ENCODE results near the gene MBOAT1. TPM values are rescaled to one million over a fixed set of nuclear protein-coding genes. Genes with fewer than 3 reads are reported as not detected.

The MBOAT1 gene
- total RNA-seq, 2 donors from 2014 or later = 20.6 to 25.9 TPM

GRCh38 chr6:20241102-20241501 lies 28.8 kb upstream of the MBOAT1 start:
- Mint-ChIP-seq H3K4me3 (no peak overlapping the region), H3K27ac (no peak overlapping the region), H3K36me3 (ENCODE audit: low read depth) (no peaks in the 10 kb centered on the region), H3K4me1 (peaks cover 12% of the 10 kb centered on the region), H3K27me3 (no peaks in the 10 kb centered on the region)
- ATAC-seq (no peak), DNase-seq (no peak)
- no peaks in the 10 kb centered on the region for H3K9me3 ChIP-seq (ENCODE audit: control insufficient read depth, low read length, poor library complexity, severe bottlenecking)

- H3K4me1 Mint-ChIP-seq = peaks cover 14% of the 10 kb centered on the region
- no peaks in the 10 kb centered on the region for H3K36me3 Mint-ChIP-seq (ENCODE audit: low read depth)
- no peak overlapping the region for H3K27ac Mint-ChIP-seq
- no peaks in the 10 kb centered on the region for H3K9me3 ChIP-seq (ENCODE audit: control insufficient read depth, low read length, poor library complexity, severe bottlenecking)
- H3K4me3 Mint-ChIP-seq = no peak overlapping the region
- no peak for ATAC-seq
- no peak for DNase-seq
- no peaks in the 10 kb centered on the region for H3K27me3 Mint-ChIP-seq
These were observed 26.7 kb upstream of the MBOAT1 start for GRCh38 chr6:20238688-20239587.

GRCh38 chr6:20237677-20238460 lies 25.6 kb upstream of the MBOAT1 start:
- H3K27me3 Mint-ChIP-seq = no peaks in the 10 kb centered on the region
- H3K9me3 ChIP-seq (ENCODE audit: control insufficient read depth, low read length, poor library complexity, severe bottlenecking) = no peaks in the 10 kb centered on the region
- DNase-seq = no peak
- peak overlapping the region; percentile 9 for H3K4me3 Mint-ChIP-seq
- H3K4me1 Mint-ChIP-seq = peaks cover 14% of the 10 kb centered on the region
- ATAC-seq = no peak
- no peak overlapping the region for H3K27ac Mint-ChIP-seq
- no peaks in the 10 kb centered on the region for H3K36me3 Mint-ChIP-seq (ENCODE audit: low read depth)

GRCh38 chr6:20236909-20237600 lies 24.8 kb upstream of the MBOAT1 start:
- ATAC-seq = no peak
- H3K9me3 ChIP-seq (ENCODE audit: control insufficient read depth, low read length, poor library complexity, severe bottlenecking) = no peaks in the 10 kb centered on the region
- no peak for DNase-seq
- no peak overlapping the region for H3K27ac Mint-ChIP-seq
- H3K4me3 Mint-ChIP-seq = no peak overlapping the region
- peaks cover 14% of the 10 kb centered on the region for H3K4me1 Mint-ChIP-seq
- H3K27me3 Mint-ChIP-seq = no peaks in the 10 kb centered on the region
- no peaks in the 10 kb centered on the region for H3K36me3 Mint-ChIP-seq (ENCODE audit: low read depth)

- no peaks in the 10 kb centered on the region for H3K36me3 Mint-ChIP-seq (ENCODE audit: low read depth)
- H3K4me1 Mint-ChIP-seq = peaks cover 14% of the 10 kb centered on the region
- H3K27me3 Mint-ChIP-seq = no peaks in the 10 kb centered on the region
- peak overlapping the region; percentile 19 for H3K4me3 Mint-ChIP-seq
- no peak for DNase-seq
- no peak overlapping the region for H3K27ac Mint-ChIP-seq
- no peak for ATAC-seq
- no peaks in the 10 kb centered on the region for H3K9me3 ChIP-seq (ENCODE audit: control insufficient read depth, low read length, poor library complexity, severe bottlenecking)
These were observed 24.1 kb upstream of the MBOAT1 start for GRCh38 chr6:20236344-20236743.

GRCh38 chr6:20235041-20235440 lies 22.8 kb upstream of the MBOAT1 start:
- H3K9me3 ChIP-seq (ENCODE audit: control insufficient read depth, low read length, poor library complexity, severe bottlenecking) = no peaks in the 10 kb centered on the region
- H3K27ac Mint-ChIP-seq = no peak overlapping the region
- no peaks in the 10 kb centered on the region for H3K27me3 Mint-ChIP-seq
- DNase-seq (no peak), ATAC-seq (no peak)
- H3K4me3 Mint-ChIP-seq = no peak overlapping the region
- H3K4me1 Mint-ChIP-seq = peaks cover 14% of the 10 kb centered on the region
- H3K36me3 Mint-ChIP-seq (ENCODE audit: low read depth) = no peaks in the 10 kb centered on the region

GRCh38 chr6:20234136-20234535 lies 21.9 kb upstream of the MBOAT1 start:
- no peaks in the 10 kb centered on the region for H3K36me3 Mint-ChIP-seq (ENCODE audit: low read depth)
- DNase-seq = no peak
- peaks cover 14% of the 10 kb centered on the region for H3K4me1 Mint-ChIP-seq
- H3K27ac Mint-ChIP-seq = no peak overlapping the region
- no peak overlapping the region for H3K4me3 Mint-ChIP-seq
- no peak for ATAC-seq
- H3K27me3 Mint-ChIP-seq = no peaks in the 10 kb centered on the region
- H3K9me3 ChIP-seq (ENCODE audit: control insufficient read depth, low read length, poor library complexity, severe bottlenecking) = no peaks in the 10 kb centered on the region

- H3K36me3 Mint-ChIP-seq (ENCODE audit: low read depth) = no peaks in the 10 kb centered on the region
- no peak overlapping the region for H3K27ac Mint-ChIP-seq
- DNase-seq = no peak
- H3K4me1 Mint-ChIP-seq = peaks cover 11% of the 10 kb centered on the region
- no peaks in the 10 kb centered on the region for H3K27me3 Mint-ChIP-seq
- no peak for ATAC-seq
- no peak overlapping the region for H3K4me3 Mint-ChIP-seq
- no peaks in the 10 kb centered on the region for H3K9me3 ChIP-seq (ENCODE audit: control insufficient read depth, low read length, poor library complexity, severe bottlenecking)
These were observed 20.9 kb upstream of the MBOAT1 start for GRCh38 chr6:20233007-20233730.

GRCh38 chr6:20232188-20232587 lies 19.9 kb upstream of the MBOAT1 start:
- ATAC-seq = no peak
- H3K4me3 Mint-ChIP-seq = no peak overlapping the region
- H3K27me3 Mint-ChIP-seq = no peaks in the 10 kb centered on the region
- no peak overlapping the region for H3K27ac Mint-ChIP-seq
- DNase-seq = no peak
- peaks cover 6% of the 10 kb centered on the region for H3K4me1 Mint-ChIP-seq
- no peaks in the 10 kb centered on the region for H3K36me3 Mint-ChIP-seq (ENCODE audit: low read depth)
- no peaks in the 10 kb centered on the region for H3K9me3 ChIP-seq (ENCODE audit: control insufficient read depth, low read length, poor library complexity, severe bottlenecking)

GRCh38 chr6:20230401-20231119 lies 18.3 kb upstream of the MBOAT1 start:
- DNase-seq = no peak
- Mint-ChIP-seq H3K27ac (no peak overlapping the region), H3K36me3 (ENCODE audit: low read depth) (peaks cover 2% of the 10 kb centered on the region), H3K27me3 (no peaks in the 10 kb centered on the region), H3K4me3 (no peak overlapping the region), H3K4me1 (no peaks in the 10 kb centered on the region)
- H3K9me3 ChIP-seq (ENCODE audit: control insufficient read depth, low read length, poor library complexity, severe bottlenecking) = no peaks in the 10 kb centered on the region
- no peak for ATAC-seq

GRCh38 chr6:20229881-20230280 lies 17.6 kb upstream of the MBOAT1 start:
- Mint-ChIP-seq H3K27ac (no peak overlapping the region), H3K27me3 (no peaks in the 10 kb centered on the region), H3K4me1 (no peaks in the 10 kb centered on the region), H3K4me3 (no peak overlapping the region), H3K36me3 (ENCODE audit: low read depth) (peaks cover 2% of the 10 kb centered on the region)
- ATAC-seq (no peak), DNase-seq (no peak)
- H3K9me3 ChIP-seq (ENCODE audit: control insufficient read depth, low read length, poor library complexity, severe bottlenecking) = no peaks in the 10 kb centered on the region

GRCh38 chr6:20227350-20227749 lies 15.1 kb upstream of the MBOAT1 start:
- ATAC-seq = no peak
- H3K4me3 Mint-ChIP-seq = no peak overlapping the region

More at GRCh38 chr6:20227350-20227749, 15.1 kb upstream of the MBOAT1 start:
- H3K9me3 ChIP-seq (ENCODE audit: control insufficient read depth, low read length, poor library complexity, severe bottlenecking) = no peaks in the 10 kb centered on the region
- no peaks in the 10 kb centered on the region for H3K27me3 Mint-ChIP-seq
- no peaks in the 10 kb centered on the region for H3K4me1 Mint-ChIP-seq
- peaks cover 2% of the 10 kb centered on the region for H3K36me3 Mint-ChIP-seq (ENCODE audit: low read depth)
- no peak for DNase-seq
- H3K27ac Mint-ChIP-seq = no peak overlapping the region
